Heart right ventricle (tissue), 16 donors: Measurements from ENCODE around the gene AFDN. TPM values are rescaled to one million over a fixed set of nuclear protein-coding genes. Genes with fewer than 3 reads are reported as not detected.

Experiments
- ATAC-seq, 8 donors: fragments of 200-7000 bp; cut with Tn5 transposase; one replicate each; pipeline ENCODE4 v1.9.1; 2020; ENCODE audit warnings: mild to moderate bottlenecking in 8 of 8, moderate library complexity in 8 of 8, moderate number of reproducible peaks in 1 of 8
- DNase-seq, 2 donors: peaks; one replicate each; pipeline ENCODE4 v3.0.0-alpha.2; 2020
- H3K27ac ChIP-seq, 10 donors: fragments of 200-600 bp; sonication (generic) in 2 of 10; one replicate each; pipeline versions ENCODE4 v1.5.0 to v1.8.0; 2020 to 2022; ENCODE audit warnings: mild to moderate bottlenecking in 3 of 10
- H3K27me3 ChIP-seq, 7 donors: fragments of 200-600 bp; one replicate each; pipeline ENCODE4 v1.8.0; 2021 to 2022; ENCODE audit warnings: mild to moderate bottlenecking in 2 of 7
- H3K36me3 ChIP-seq, 9 donors: fragments of 200-600 bp; sonication (generic) in 1 of 9; one replicate each; pipeline versions ENCODE4 v1.5.0 to v1.8.0; 2020 to 2022; ENCODE audit warnings: mild to moderate bottlenecking in 2 of 9
- H3K4me1 ChIP-seq, 9 donors: fragments of 200-600 bp; sonication (generic) in 1 of 9; one replicate each; pipeline versions ENCODE4 v1.5.0 to v1.8.0; 2020 to 2022; ENCODE audit warnings: mild to moderate bottlenecking in 4 of 9
- H3K4me3 ChIP-seq, 10 donors: fragments of 200-600 bp; sonication (generic) in 2 of 10; one replicate each; pipeline versions ENCODE4 v1.5.0 to v1.8.0; 2020 to 2022; ENCODE audit warnings: mild to moderate bottlenecking in 7 of 10, moderate library complexity in 2 of 10
- H3K9me3 ChIP-seq, 11 donors: fragments of 200-600 bp in 10 of 11; sonication (generic) in 2 of 11; one replicate each; pipeline versions ENCODE4 v1.5.0 to v1.8.0; 2013 to 2022; ENCODE audit warnings: mild to moderate bottlenecking in 2 of 11, control low read depth in 1 of 11, moderate library complexity in 1 of 11
- CTCF ChIP-seq, 9 donors: fragments of 200-600 bp; sonication (generic) in 2 of 9; IDR thresholded peaks; one replicate each; pipeline versions ENCODE4 v1.5.0 to v1.8.0; 2021 to 2022; ENCODE audit warnings: antibody characterized with exemption in 9 of 9, mild to moderate bottlenecking in 5 of 9, moderate library complexity in 1 of 9
- WGBS, 2 donors: extraction: QIAGEN DNeasy Blood & Tissue Kit; methylation state at CpG; one replicate each; pipeline ENCODE4 v1.1.7; 2013; ENCODE audit warnings: inconsistent platforms in 1 of 2; 5-methylcytosine and 5-hydroxymethylcytosine counted together
- intact Hi-C, 10 donors: fragments of 100-400 bp; cut with DNase I; formaldehyde crosslinking; loops; one replicate each; pipeline versions ENCODE4 v1.11.1 to v1.14.2; 2022
- polyA plus RNA-seq, 2 donors: library from polyadenylated mRNA; stranded (reverse); fragments of 200-250 nt; gene quantifications; one replicate each; pipeline ENCODE4 v1.2.3, GENCODE V29; 2013
- total RNA-seq, 10 donors: library from RNA; stranded (reverse); fragmentation: NEBNext Ultra II Directional in 3 of 10; extraction: Animal tissue kit (Norgen Biotek cat#: 25700) in 3 of 10; gene quantifications; one replicate each; pipeline versions ENCODE4 v1.2.1 to v1.2.4, GENCODE V29; 2021 to 2023
- donor health status: Arrhythmogenic right ventricular cardiomyopathy.
- donor health status: ischemic (EF 13 %, LVEDD 7.1; RV severe dilation, severe dysfunction).
- donor health status: healthy with polysubstance abuse.
- donor health status: DM: no; HTN: yes; CAD: no.
- donor health status: DM: no; HTN: no; CAD: no.
- donor health status: ischemic (EF 25% LVEDD 6.9; RV normal size, moderate dysfunction).
- donor health status: ischemic (EF 25% LVEDD 5.7; RV mildly dilated, moderate dysfunction).
- donor health status: healthy.
- donor health status: DM: yes; HTN: yes; CAD: no.
- donor health status: Ischemic cardiomyopathy.
- donor health status: ischemic (EF 35%, LVEDD 5.7; RV mildly dilated, moderate dysfunction).
- donor health status: nonischemic (EF 11% LVEDD 7.7; RV severe dilation, severe dysfunction).
- donor health status: DM: yes; HTN: yes; CAD: no.
- donor health status: PGD.
- donor health status: ischemic (EF 29% LVEDD 5.4; RV normal size, mild dysfunction).
- donor health status: nonischemic (EF 23%, LVEDD 6.1; RV moderate dilation, normal function).

AFDN gene
- total and polyA plus RNA-seq, 12 donors = 17.4 to 79.9 (median 58.0) TPM

- H3K36me3 ChIP-seq = no peaks in the 10 kb centered on the region
- no peak for DNase-seq
- ATAC-seq = no peak
- intact Hi-C loops = no loop called here
- no peaks in the 10 kb centered on the region for H3K9me3 ChIP-seq
- 65 to 71% methylated on average over 8 of the region's 8 CpGs for WGBS, 2 donors
- H3K27me3 ChIP-seq = peaks cover 0 to 13% (median 0%) of the 10 kb centered on the region in 7 donors
- no peak overlapping the region for H3K27ac ChIP-seq
- no peaks in the 10 kb centered on the region for H3K4me1 ChIP-seq
- no peak for TF ChIP-seq CTCF (IDR thresholded peaks at IDR 0.05)
- no peak overlapping the region for H3K4me3 ChIP-seq
Measured at GRCh38 chr6:167805349-167806060, 21.2 kb upstream of the AFDN start.

- Histone ChIP-seq H3K4me3 (no peak overlapping the region), H3K27ac (no peak overlapping the region), H3K9me3 (no peaks in the 10 kb centered on the region), H3K4me1 (no peaks in the 10 kb centered on the region), H3K36me3 (no peaks in the 10 kb centered on the region), H3K27me3 (peaks cover 0 to 13% (median 0%) of the 10 kb centered on the region in 7 donors)
- 56% methylated on average over 4 of the region's 4 CpGs for WGBS, 2 donors
- intact Hi-C loops = no loop called here
- no peak for TF ChIP-seq CTCF (IDR thresholded peaks at IDR 0.05)
- ATAC-seq (no peak), DNase-seq (no peak)
Measured at GRCh38 chr6:167806061-167806700, 20.5 kb upstream of the AFDN start.

GRCh38 chr6:167807200-167807599 is 19.5 kb upstream of the AFDN start:
- DNase-seq (no peak), ATAC-seq (no peak)
- Histone ChIP-seq H3K36me3 (no peaks in the 10 kb centered on the region), H3K4me3 (no peak overlapping the region), H3K9me3 (no peaks in the 10 kb centered on the region), H3K27me3 (peaks cover 0 to 13% (median 0%) of the 10 kb centered on the region in 7 donors), H3K4me1 (no peaks in the 10 kb centered on the region), H3K27ac (no peak overlapping the region)
- intact Hi-C loops = no loop called here
- 87 to 95% methylated on average over 6 of the region's 6 CpGs for WGBS, 2 donors
- no peak for TF ChIP-seq CTCF (IDR thresholded peaks at IDR 0.05)

GRCh38 chr6:167807756-167808155 is 19.0 kb upstream of the AFDN start:
- Histone ChIP-seq H3K36me3 (no peaks in the 10 kb centered on the region), H3K4me3 (no peak overlapping the region), H3K9me3 (no peaks in the 10 kb centered on the region), H3K4me1 (no peaks in the 10 kb centered on the region), H3K27me3 (peaks cover 0 to 13% (median 0%) of the 10 kb centered on the region in 7 donors), H3K27ac (no peak overlapping the region)
- ATAC-seq (no peak), DNase-seq (no peak)
- TF ChIP-seq CTCF (IDR thresholded peaks at IDR 0.05) = no peak
- 45 to 50% methylated on average over 3 of the region's 3 CpGs for WGBS, 2 donors
- intact Hi-C loops = no loop called here
